B cell (primary cell): Measurements from ENCODE around the gene PRSS8. TPM values are rescaled to one million over a fixed set of nuclear protein-coding genes. Genes with fewer than 3 reads are reported as not detected.

Experiments
- ATAC-seq: fragments of 200-7000 bp; cut with Tn5 transposase; one replicate; pipeline ENCODE4 v1.10.0; 2021; ENCODE audit warnings: low read depth, mild to moderate bottlenecking, moderate number of reproducible peaks, moderate library complexity
- CTCF ChIA-PET: fragments of 350-600 bp; sonication (Branson Sonifier 250); formaldehyde crosslinking; loops from one replicate; lab custom pipeline; 2021; ENCODE audit warnings: antibody characterized with exemption, inconsistent platforms; lab: Charles Lee
- POLR2A ChIA-PET: fragments of 350-600 bp; sonication (Branson Sonifier 250); formaldehyde crosslinking; loops from one replicate; lab custom pipeline; 2021; ENCODE audit warnings: antibody characterized with exemption; lab: Charles Lee
- DNase-seq: peaks from one replicate; pipeline ENCODE4 v3.0.0; 2013
- H2AFZ ChIP-seq: 2 replicates; pipeline ENCODE4 v1.6.1; 2012; ENCODE audit warnings: mild to moderate bottlenecking, low read depth, low read length; ENCODE audit not compliant: insufficient read depth, poor library complexity, severe bottlenecking
- H3K27ac ChIP-seq, 2 donors: 1 replicate in 1 of 2; 2 replicates in 1 of 2; pipeline ENCODE4 v1.5.1; 2012 to 2013; ENCODE audit warnings: low read length in 2 of 2, mild to moderate bottlenecking in 2 of 2, moderate library complexity in 1 of 2
- H3K27me3 ChIP-seq, 4 experiments: fragments of 200-600 bp in 1 of 4; sonication (generic) in 1 of 4; replicated peaks in 1 of 4; 1 replicate in 2 of 4; 2 replicates in 2 of 4; pipeline versions ENCODE4 v1.6.1 to v1.7.0; 2013 to 2016; ENCODE audit warnings: low read length in 3 of 4, mild to moderate bottlenecking in 2 of 4, mixed read lengths in 1 of 4, moderate library complexity in 1 of 4; ENCODE audit not compliant: insufficient read depth in 4 of 4, control insufficient read depth in 3 of 4; ENCODE audit errors: control extremely low read depth in 1 of 4
- H3K36me3 ChIP-seq, 2 experiments: replicated peaks in 1 of 2; 1 replicate in 1 of 2; 2 replicates in 1 of 2; pipeline versions ENCODE4 v1.6.1 to v1.7.1; 2013; ENCODE audit warnings: low read length in 1 of 2; ENCODE audit not compliant: insufficient read depth in 2 of 2, control insufficient read depth in 1 of 2; ENCODE audit errors: control extremely low read depth in 1 of 2, extremely low read depth in 1 of 2
- H3K4me1 ChIP-seq, 2 donors: fragments of 200-600 bp in 1 of 2; sonication (generic) in 1 of 2; 1 replicate in 1 of 2; 2 replicates in 1 of 2; pipeline versions ENCODE4 v1.5.1 to v1.6.1; 2013 to 2017; ENCODE audit warnings: low read length in 2 of 2; ENCODE audit not compliant: control insufficient read depth in 2 of 2, insufficient read depth in 2 of 2
- H3K4me2 ChIP-seq: replicated peaks from 2 replicates; pipeline ENCODE3; 2012; ENCODE audit warnings: mild to moderate bottlenecking, low read depth, low read length; ENCODE audit not compliant: poor library complexity, severe bottlenecking
- H3K4me3 ChIP-seq, 5 experiments: fragments of 200-600 bp in 1 of 5; sonication (generic) in 1 of 5; 1 replicate in 3 of 5; 2 replicates in 2 of 5; pipeline versions ENCODE4 v1.5.1 to v1.7.0; 2011 to 2016; ENCODE audit warnings: low read length in 4 of 5, mild to moderate bottlenecking in 4 of 5, low read depth in 2 of 5, control low read depth in 1 of 5, moderate library complexity in 1 of 5; ENCODE audit not compliant: insufficient read depth in 1 of 5; ENCODE audit errors: control extremely low read depth in 1 of 5, extremely low read depth in 1 of 5
- H3K79me2 ChIP-seq: fragments of 200-600 bp; sonication (generic); one replicate; pipeline ENCODE4 v1.6.0; 2016; ENCODE audit warnings: low read length; ENCODE audit not compliant: control insufficient read depth, insufficient read depth
- H3K9ac ChIP-seq: fragments of 200-600 bp; sonication (generic); 2 replicates; pipeline ENCODE4 v1.6.1; 2017; ENCODE audit warnings: mild to moderate bottlenecking, low read length, moderate library complexity
- H3K9me3 ChIP-seq, 3 donors: one replicate each; pipeline versions ENCODE4 v1.6.1 to v1.7.1; 2013; ENCODE audit warnings: low read length in 2 of 3; ENCODE audit not compliant: control insufficient read depth in 2 of 3, insufficient read depth in 1 of 3; ENCODE audit errors: control extremely low read depth in 1 of 3
- H4K20me1 ChIP-seq: 2 replicates; pipeline ENCODE4 v1.6.0; 2012; ENCODE audit warnings: mild to moderate bottlenecking, low read length; ENCODE audit not compliant: insufficient read depth, control insufficient read depth, poor library complexity, severe bottlenecking
- H3K27ac Mint-ChIP-seq: one replicate; pipeline ENCODE4 v1.8.0; 2021; ENCODE audit warnings: mixed read lengths
- H3K27me3 Mint-ChIP-seq: one replicate; pipeline ENCODE4 v1.8.0; 2021; ENCODE audit warnings: mixed read lengths
- H3K4me1 Mint-ChIP-seq: one replicate; pipeline ENCODE4 v1.8.0; 2021; ENCODE audit warnings: mixed read lengths
- H3K4me3 Mint-ChIP-seq: one replicate; pipeline ENCODE4 v1.8.0; 2021; ENCODE audit warnings: mixed read lengths
- H3K9me3 Mint-ChIP-seq: one replicate; pipeline ENCODE4 v1.8.0; 2022; ENCODE audit warnings: mixed read lengths; ENCODE audit not compliant: insufficient read depth
- EZH2 ChIP-seq: IDR thresholded peaks from 2 replicates; pipeline ENCODE4 v1.6.1; 2012; ENCODE audit warnings: borderline replicate concordance, low read depth, mild to moderate bottlenecking, moderate library complexity, low read length; ENCODE audit not compliant: insufficient read depth, poor library complexity, severe bottlenecking
- WGBS: methylation state at CpG from one replicate; pipeline ENCODE4 v1.1.5; 2013; ENCODE audit warnings: missing lambda C conversion rate; ENCODE audit not compliant: insufficient coverage; 5-methylcytosine and 5-hydroxymethylcytosine counted together
- intact Hi-C: fragments of 100-400 bp; cut with micrococcal nuclease; formaldehyde crosslinking; loops from one replicate; pipeline ENCODE4 v1.10.0; 2022
- polyA plus RNA-seq: library from polyadenylated mRNA; depleted of rRNA; stranded (reverse); fragments of >200 nt; gene quantifications from 2 replicates; pipeline ENCODE4 v1.2.3, GENCODE V29; 2012
- total RNA-seq, 2 donors: library from RNA; stranded (reverse); fragments of 120-200 nt in 1 of 2; gene quantifications; 1 replicate in 1 of 2; 2 replicates in 1 of 2; pipeline versions ENCODE4 v1.2.3 to v1.2.4, GENCODE V29; 2013 to 2022
- TF ChIP-seq, protein P1 (sequence below): fragments of 200-600 bp; IDR thresholded peaks from one replicate; pipeline ENCODE4 v1.8.0; 2022; ENCODE audit warnings: antibody characterized with exemption, mild to moderate bottlenecking

PRSS8 gene
- total and polyA plus RNA-seq, 2 donors (not counting 1 experiment from before 2014, with no cell fraction given): not detected

DNA sequence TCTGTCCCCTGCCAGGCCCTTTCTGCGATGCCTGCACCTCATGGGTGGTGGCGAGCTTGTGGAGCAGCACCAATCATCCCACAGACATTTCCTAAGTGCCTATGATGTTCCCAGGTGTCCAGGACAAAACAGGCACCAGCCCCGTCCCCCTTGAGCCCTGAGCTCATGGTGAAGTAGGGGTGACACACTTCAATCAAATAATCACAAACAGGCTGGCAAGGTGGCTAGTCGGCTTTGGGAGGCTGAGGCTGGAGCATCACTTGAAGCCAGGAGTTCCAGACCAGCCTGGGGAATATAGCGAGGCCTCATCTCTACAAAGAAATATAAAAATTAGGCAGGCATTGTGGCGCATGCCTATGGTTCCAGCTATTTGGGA lies 748 bp upstream of the PRSS8 start:
- H3K36me3 ChIP-seq: peaks cover 0 to 14% of the 10 kb centered on the region in 2 experiments
- H3K27ac ChIP-seq: no peak overlapping the region
- Mint-ChIP-seq H3K4me3 (no peak overlapping the region), H3K27ac (no peak overlapping the region), H3K4me1 (no peaks in the 10 kb centered on the region), H3K27me3 (no peaks in the 10 kb centered on the region), H3K9me3 (no peaks in the 10 kb centered on the region)
- ATAC-seq (no peak), DNase-seq (no peak)
- H3K4me3 ChIP-seq: no peak overlapping the region
- H4K20me1 ChIP-seq: no peaks in the 10 kb centered on the region
- intact Hi-C loops: no loop called here
- ChIA-PET CTCF (no interaction called here), POLR2A (interaction anchor here (1.2 kb wide), 1 partner anchor 9 kb away, joined by 3 read pairs; no protein-coding TSS in a partner anchor)
- H3K79me2 ChIP-seq: no peaks in the 10 kb centered on the region
- H2AFZ ChIP-seq: no peak overlapping the region
- H3K9me3 ChIP-seq: no peaks in the 10 kb centered on the region
- no peak for TF ChIP-seq EZH2
- TF ChIP-seq, protein P1, sequence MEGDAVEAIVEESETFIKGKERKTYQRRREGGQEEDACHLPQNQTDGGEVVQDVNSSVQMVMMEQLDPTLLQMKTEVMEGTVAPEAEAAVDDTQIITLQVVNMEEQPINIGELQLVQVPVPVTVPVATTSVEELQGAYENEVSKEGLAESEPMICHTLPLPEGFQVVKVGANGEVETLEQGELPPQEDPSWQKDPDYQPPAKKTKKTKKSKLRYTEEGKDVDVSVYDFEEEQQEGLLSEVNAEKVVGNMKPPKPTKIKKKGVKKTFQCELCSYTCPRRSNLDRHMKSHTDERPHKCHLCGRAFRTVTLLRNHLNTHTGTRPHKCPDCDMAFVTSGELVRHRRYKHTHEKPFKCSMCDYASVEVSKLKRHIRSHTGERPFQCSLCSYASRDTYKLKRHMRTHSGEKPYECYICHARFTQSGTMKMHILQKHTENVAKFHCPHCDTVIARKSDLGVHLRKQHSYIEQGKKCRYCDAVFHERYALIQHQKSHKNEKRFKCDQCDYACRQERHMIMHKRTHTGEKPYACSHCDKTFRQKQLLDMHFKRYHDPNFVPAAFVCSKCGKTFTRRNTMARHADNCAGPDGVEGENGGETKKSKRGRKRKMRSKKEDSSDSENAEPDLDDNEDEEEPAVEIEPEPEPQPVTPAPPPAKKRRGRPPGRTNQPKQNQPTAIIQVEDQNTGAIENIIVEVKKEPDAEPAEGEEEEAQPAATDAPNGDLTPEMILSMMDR: no peak
- WGBS: 100% methylated on average over 2 of the region's 6 CpGs
- no peak overlapping the region for H3K9ac ChIP-seq
- no peaks in the 10 kb centered on the region for H3K27me3 ChIP-seq
- no peaks in the 10 kb centered on the region for H3K4me1 ChIP-seq
- H3K4me2 ChIP-seq: no peak overlapping the region

DNA sequence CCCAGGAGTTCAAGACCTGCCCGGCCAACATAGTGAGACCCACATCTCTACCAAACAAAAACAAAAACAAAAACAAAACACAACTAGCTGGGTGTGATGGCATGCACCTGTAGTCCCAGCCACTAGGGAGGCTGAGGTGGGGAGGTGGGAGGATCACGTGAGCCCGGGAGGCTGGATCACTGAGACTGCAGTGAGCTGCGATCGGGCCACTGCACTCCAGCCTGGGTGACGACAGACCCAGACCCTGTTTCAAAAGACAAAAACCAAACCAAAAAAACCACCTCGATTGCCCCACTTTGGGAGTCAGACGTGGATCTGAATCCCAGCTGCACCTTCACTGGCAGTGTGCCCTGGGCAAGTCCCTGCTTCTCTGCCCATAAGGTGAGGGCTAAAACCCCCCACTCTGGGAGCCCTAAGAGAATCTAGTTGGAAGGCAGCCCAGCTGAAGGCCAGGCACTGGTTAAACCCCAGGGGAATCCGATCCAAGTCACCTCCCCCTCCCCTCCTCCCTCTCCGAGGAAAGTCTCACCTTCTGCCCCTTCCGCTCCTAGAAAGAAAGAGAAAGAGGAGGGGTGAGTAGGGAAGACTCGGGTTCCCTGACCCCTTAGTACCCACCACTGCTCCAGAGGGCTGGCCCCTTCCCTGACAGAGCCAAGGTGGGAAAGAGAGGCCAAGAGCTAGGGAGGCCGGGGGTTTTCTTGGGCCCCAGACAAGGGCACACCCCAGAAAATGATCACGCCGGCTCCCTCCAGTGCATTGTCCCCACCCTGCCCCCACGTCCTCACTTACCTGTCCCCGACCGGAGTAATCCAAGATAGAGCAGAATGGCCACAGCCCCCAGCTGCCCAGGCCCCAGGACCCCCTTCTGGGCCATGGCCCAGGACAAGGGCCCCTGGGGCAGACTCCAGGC lies 647 bp downstream of the PRSS8 start:
- Histone ChIP-seq H3K4me2 (no peak overlapping the region), H3K27me3 (no peaks in the 10 kb centered on the region), H3K4me3 (no peak overlapping the region), H3K36me3 (peaks cover 0 to 25% of the 10 kb centered on the region in 2 experiments), H3K27ac (no peak overlapping the region), H3K4me1 (no peaks in the 10 kb centered on the region), H4K20me1 (no peaks in the 10 kb centered on the region), H3K79me2 (no peaks in the 10 kb centered on the region), H2AFZ (no peak overlapping the region), H3K9me3 (no peaks in the 10 kb centered on the region), H3K9ac (no peak overlapping the region)
- WGBS: 83% methylated on average over 12 of the region's 18 CpGs
- no peaks in the 10 kb centered on the region for H3K9me3 Mint-ChIP-seq
- no peak overlapping the region for H3K27ac Mint-ChIP-seq
- intact Hi-C loops: no loop called here
- H3K4me3 Mint-ChIP-seq: no peak overlapping the region
- H3K4me1 Mint-ChIP-seq: no peaks in the 10 kb centered on the region
- DNase-seq (peak; percentile 4), ATAC-seq (no peak)
- POLR2A ChIA-PET: interaction anchor here (0.5 kb wide), 2 partner anchors 14 to 1344 kb away, joined by 3 to 4 read pairs; partner anchors contain the start of gene KIF22
- TF ChIP-seq, protein P1: no peak
- no peaks in the 10 kb centered on the region for H3K27me3 Mint-ChIP-seq
- CTCF ChIA-PET: no interaction called here
